Esophagus (tissue), 2 donors: ENCODE measurements around the gene KCNT1. TPM values are rescaled to one million over a fixed set of nuclear protein-coding genes. Genes with fewer than 3 reads are reported as not detected.

Source experiments
- H3K27ac ChIP-seq, 2 donors: one replicate each; pipeline ENCODE4 v1.5.1; 2013; ENCODE audit warnings: low read depth in 2 of 2, mild to moderate bottlenecking in 2 of 2, inconsistent platforms in 1 of 2, low read length in 1 of 2, moderate library complexity in 1 of 2
- H3K27me3 ChIP-seq, 2 donors: one replicate each; pipeline ENCODE4 v1.6.1; 2013; ENCODE audit warnings: low read length in 2 of 2, control low read depth in 1 of 2, mild to moderate bottlenecking in 1 of 2; ENCODE audit not compliant: insufficient read depth in 2 of 2, control insufficient read depth in 1 of 2
- H3K36me3 ChIP-seq, 2 donors: one replicate each; pipeline ENCODE4 v1.6.1; 2013; ENCODE audit warnings: low read length in 1 of 2; ENCODE audit not compliant: control insufficient read depth in 2 of 2, insufficient read depth in 2 of 2
- H3K4me1 ChIP-seq, 2 donors: one replicate each; pipeline ENCODE4 v1.6.1; 2013; ENCODE audit warnings: low read length in 1 of 2; ENCODE audit not compliant: control insufficient read depth in 2 of 2, insufficient read depth in 2 of 2
- H3K4me3 ChIP-seq, 2 donors: one replicate each; pipeline ENCODE4 v1.5.1; 2013; ENCODE audit warnings: low read length in 2 of 2, mild to moderate bottlenecking in 2 of 2, low read depth in 1 of 2, moderate library complexity in 1 of 2
- H3K9me3 ChIP-seq, 2 donors: one replicate each; pipeline ENCODE4 v1.6.1; 2013; ENCODE audit warnings: mild to moderate bottlenecking in 2 of 2, low read depth in 1 of 2, low read length in 1 of 2, moderate library complexity in 1 of 2; ENCODE audit not compliant: control insufficient read depth in 2 of 2, insufficient read depth in 1 of 2
- WGBS, 2 donors: extraction: QIAGEN DNeasy Blood & Tissue Kit; methylation state at CpG; one replicate each; pipeline ENCODE4 v1.1.7; 2013; 5-methylcytosine and 5-hydroxymethylcytosine counted together
- polyA plus RNA-seq, 2 donors: library from polyadenylated mRNA; stranded (reverse); fragments of 200-250 nt; gene quantifications; one replicate each; pipeline ENCODE4 v1.2.3, GENCODE V29; 2013
- donor health status: healthy with polysubstance abuse.
- donor health status: Bipolar disorder and iron deficiency.

KCNT1 gene
- polyA plus RNA-seq, 2 donors = 0.06 to 0.14 TPM

DNA sequence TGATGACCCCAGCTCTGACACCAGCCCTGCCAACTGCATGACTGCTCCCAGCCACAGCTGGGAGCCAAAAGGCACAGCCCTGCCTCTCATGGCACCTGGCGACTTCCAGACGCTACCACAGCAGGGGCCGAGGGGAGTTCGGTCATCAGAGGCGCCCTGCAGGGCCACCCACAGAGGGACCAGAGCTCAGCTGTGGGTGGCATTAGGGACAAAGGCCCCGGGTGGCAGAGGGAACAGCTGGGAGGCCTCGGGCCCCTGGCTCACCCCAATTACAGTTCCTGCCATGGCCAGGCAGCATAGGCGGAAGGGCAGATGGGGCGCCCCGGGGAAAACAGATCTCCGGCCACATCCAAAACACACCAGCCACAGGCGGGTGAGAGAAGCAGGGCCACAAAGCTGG lies 6.3 kb upstream of the KCNT1 start:
- Histone ChIP-seq H3K4me1 (no peaks in the 10 kb centered on the region), H3K27ac (no peak overlapping the region), H3K27me3 (no peaks in the 10 kb centered on the region), H3K36me3 (no peaks in the 10 kb centered on the region), H3K4me3 (no peak overlapping the region), H3K9me3 (no peaks in the 10 kb centered on the region)
- WGBS, 2 donors = 75 to 79% methylated on average over 12 of the region's 12 CpGs

DNA sequence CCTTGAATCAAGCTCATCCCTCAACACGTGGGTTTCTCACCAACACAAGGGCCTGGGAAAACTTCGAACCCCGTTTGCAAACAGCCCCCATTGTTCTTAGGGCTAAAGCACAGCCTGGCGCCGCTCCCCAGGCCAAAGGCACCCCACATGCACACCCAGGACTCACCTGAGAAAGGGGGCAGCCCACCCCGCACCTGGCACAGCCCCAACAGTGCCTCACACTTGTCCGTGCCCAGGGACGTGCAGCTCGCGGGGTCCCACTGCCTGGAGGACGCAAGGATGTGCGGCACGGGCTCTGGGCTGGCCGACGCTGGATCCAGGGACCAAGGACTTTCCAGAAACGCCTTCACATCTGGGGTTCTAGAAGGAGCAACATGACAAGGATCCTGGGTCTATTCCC lies 5.5 kb upstream of the KCNT1 start:
- no peaks in the 10 kb centered on the region for H3K4me1 ChIP-seq
- H3K9me3 ChIP-seq = no peaks in the 10 kb centered on the region
- H3K36me3 ChIP-seq = no peaks in the 10 kb centered on the region
- no peak overlapping the region for H3K27ac ChIP-seq
- 71 to 76% methylated on average over 16 of the region's 16 CpGs for WGBS, 2 donors
- no peak overlapping the region for H3K4me3 ChIP-seq
- H3K27me3 ChIP-seq = no peaks in the 10 kb centered on the region

DNA sequence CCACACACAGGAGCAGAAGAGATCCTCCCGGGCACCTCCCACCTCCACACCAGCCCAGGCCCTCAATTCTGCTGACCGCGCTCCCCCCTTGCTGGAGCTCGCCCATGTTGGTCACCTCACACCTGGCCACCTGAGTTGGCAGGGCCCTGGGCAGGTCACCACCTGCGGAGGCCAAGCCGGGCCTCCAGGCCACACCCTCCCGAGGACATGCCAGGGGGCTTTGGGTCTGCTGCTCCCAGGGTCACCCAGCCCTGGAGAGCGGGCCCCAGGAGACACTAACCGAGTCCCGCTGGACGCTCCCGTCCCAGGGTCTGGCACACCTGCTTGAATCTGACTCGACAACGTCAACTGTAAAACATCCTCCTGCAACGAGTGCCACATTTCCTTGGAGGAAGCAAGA lies 4.8 kb upstream of the KCNT1 start:
- Histone ChIP-seq H3K27me3 (no peaks in the 10 kb centered on the region), H3K36me3 (no peaks in the 10 kb centered on the region), H3K9me3 (no peaks in the 10 kb centered on the region), H3K27ac (no peak overlapping the region), H3K4me3 (no peak overlapping the region), H3K4me1 (peaks cover 0 to 2% of the 10 kb centered on the region in 2 donors)
- 64 to 68% methylated on average over 15 of the region's 15 CpGs for WGBS, 2 donors

DNA sequence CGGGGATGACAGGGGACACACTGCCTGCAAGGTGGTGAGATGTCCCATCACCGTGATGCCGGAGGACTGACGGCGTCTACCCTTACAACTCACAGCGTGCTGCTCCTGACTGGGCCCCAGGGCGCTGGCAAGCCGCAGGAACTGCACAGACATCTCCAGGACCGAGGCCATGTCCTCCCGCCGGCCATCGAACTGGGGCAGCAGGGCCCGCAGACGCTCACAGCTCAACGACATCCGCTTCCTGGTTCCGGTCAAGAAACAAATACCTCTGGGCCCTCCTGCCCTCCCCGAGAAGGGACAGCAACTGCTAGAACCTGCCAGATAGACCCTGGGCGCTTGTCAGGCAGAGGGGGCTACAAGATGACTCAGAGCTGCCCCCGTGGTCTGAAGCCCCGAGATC lies 3.7 kb upstream of the KCNT1 start:
- Histone ChIP-seq H3K27ac (no peak overlapping the region), H3K27me3 (no peaks in the 10 kb centered on the region)
- WGBS, 2 donors = 66 to 70% methylated on average over 21 of the region's 21 CpGs

DNA sequence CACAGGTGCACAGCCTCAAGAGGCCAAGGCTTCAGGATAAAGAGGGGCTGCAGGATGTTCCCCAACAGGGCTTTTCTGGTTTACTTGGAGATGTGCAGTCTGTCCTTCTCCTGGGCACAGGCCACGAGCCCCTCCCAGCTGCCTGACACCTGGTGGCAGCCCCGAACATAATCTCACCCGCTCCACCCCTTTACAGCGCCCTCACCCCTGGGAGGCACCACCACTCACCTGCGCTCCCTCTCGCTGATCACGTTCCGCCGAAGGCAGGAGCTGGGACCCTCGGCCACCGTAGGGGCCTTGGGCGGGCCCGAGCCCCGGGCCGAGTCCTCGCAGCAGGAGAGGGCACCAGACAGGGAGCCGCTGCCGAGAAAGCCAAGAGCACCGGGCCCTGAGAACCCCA lies 3.2 kb upstream of the KCNT1 start:
- H3K27me3 ChIP-seq = no peaks in the 10 kb centered on the region
- H3K9me3 ChIP-seq = no peaks in the 10 kb centered on the region
- peaks cover 0 to 4% of the 10 kb centered on the region in 2 donors for H3K4me1 ChIP-seq
- H3K4me3 ChIP-seq = no peak overlapping the region
- no peaks in the 10 kb centered on the region for H3K36me3 ChIP-seq
- 62 to 63% methylated on average over 19 of the region's 19 CpGs for WGBS, 2 donors
- no peak overlapping the region for H3K27ac ChIP-seq

More for the DNA sequence above, 3.7 kb upstream of the KCNT1 start:
- H3K36me3 ChIP-seq = no peaks in the 10 kb centered on the region
- no peak overlapping the region for H3K4me3 ChIP-seq
- H3K4me1 ChIP-seq = peaks cover 0 to 4% of the 10 kb centered on the region in 2 donors
- no peaks in the 10 kb centered on the region for H3K9me3 ChIP-seq

DNA sequence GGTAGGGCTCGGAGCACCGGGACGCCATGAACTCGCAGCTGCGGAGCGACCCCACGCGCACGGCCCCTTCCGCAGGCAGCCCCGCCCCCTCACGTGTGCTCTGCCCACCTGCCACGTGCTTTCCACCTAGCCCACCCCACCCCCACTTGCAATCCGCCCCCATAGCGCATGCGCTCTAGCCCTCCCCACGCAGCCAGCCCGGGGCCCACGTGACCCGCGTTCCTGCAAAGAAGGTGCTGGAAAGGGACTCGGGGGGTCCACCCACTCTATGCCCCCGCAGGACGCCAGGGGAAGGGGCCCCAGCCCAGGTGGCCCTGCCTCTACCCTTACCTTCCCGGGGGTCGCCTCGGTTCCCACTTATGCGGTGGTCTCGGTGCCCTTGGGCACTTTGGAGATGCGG lies 2.5 kb upstream of the KCNT1 start, which contains the start of gene SOHLH1:
Gene SOHLH1 (minus strand): TSS at position 42 of the 400 bp plus-strand sequence. CDS start 14 bp downstream, at position 28.
- no peak within 1 kb of the TSS for H3K27ac ChIP-seq
- H3K9me3 ChIP-seq = no peaks in the 10 kb centered on the region
- H3K27me3 ChIP-seq = no peaks in the 10 kb centered on the region
- H3K4me1 ChIP-seq = peaks cover 0 to 4% of the 10 kb centered on the region in 2 donors
- no peaks in the 10 kb centered on the region for H3K36me3 ChIP-seq
- 82 to 90% methylated on average over 28 to 30 of the region's 30 CpGs for WGBS, 2 donors
- H3K4me3 ChIP-seq = no peak within 1 kb of the TSS

DNA sequence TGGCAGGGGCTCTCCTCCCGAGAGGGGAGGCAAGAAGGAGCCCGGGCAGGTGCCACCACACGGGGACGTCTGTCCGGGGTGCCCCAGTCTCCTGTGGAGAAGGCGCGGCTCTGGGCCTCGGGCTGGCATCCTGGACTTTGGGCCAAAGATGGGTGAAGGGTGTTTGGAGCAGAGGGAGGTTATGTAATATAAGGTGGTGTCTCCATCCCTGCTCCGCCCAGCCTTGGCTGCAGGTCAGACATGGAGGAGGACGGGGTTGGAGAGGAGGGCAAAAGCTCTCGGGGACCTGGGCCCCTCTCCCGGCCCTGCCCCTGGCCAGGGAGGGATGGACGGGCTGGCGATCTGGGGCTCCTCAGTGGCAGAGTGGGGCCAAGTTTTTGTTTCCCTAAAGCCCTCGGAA lies 1.5 kb upstream of the KCNT1 start:
- Histone ChIP-seq H3K9me3 (no peaks in the 10 kb centered on the region), H3K4me1 (peaks cover 0 to 4% of the 10 kb centered on the region in 2 donors), H3K36me3 (no peaks in the 10 kb centered on the region), H3K4me3 (no peak overlapping the region), H3K27ac (no peak overlapping the region), H3K27me3 (no peaks in the 10 kb centered on the region)
- 47 to 48% methylated on average over 15 of the region's 15 CpGs for WGBS, 2 donors

DNA sequence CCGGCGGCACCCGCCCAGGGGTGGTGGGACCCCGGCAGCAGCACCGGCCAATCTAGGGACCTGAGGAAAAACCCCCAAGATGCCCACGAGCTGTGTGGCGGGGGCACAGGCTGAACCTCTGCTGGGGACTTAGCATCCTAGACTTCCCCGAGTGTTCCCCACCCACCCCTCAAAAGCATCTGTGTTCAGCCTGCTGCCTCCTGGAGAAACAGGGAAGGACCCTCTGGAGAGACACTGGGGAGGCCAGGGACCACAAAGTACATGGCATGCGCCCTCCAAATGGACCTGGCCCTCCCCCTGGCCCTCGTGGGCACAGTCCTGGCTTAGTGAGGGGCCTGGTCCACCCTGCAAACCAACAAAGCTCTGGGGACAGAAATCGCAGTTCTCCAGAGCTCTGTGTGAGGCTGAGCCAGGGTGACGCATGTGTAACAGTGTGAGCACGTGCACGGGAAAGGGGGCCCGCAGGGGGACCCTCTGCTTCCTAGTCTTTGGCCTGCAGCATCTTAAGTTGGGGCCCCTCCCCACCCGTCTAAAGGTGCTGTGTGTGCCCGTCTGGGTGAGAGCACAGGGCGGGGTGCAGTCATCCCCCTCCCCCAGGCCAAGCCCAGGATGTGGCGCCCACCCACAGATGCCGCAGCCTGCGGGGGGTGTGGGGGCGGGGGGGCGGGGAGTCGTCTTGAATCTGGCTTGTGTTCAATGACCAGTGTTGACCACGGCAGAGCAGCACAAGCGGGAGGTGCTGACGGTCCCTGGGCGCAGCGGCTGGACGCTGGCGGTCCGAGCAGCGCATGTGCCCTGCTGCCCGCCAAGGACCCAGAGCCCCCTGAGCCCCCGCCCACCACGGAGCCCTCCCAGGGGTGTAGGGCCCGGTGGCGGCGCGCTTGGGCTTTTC lies 672 bp upstream of the KCNT1 start:
- Histone ChIP-seq H3K9me3 (no peaks in the 10 kb centered on the region), H3K27ac (no peak overlapping the region), H3K27me3 (no peaks in the 10 kb centered on the region), H3K4me3 (no peak overlapping the region), H3K4me1 (peaks cover 0 to 4% of the 10 kb centered on the region in 2 donors), H3K36me3 (no peaks in the 10 kb centered on the region)
- WGBS, 2 donors = 19% methylated on average over 37 to 40 of the region's 40 CpGs

DNA sequence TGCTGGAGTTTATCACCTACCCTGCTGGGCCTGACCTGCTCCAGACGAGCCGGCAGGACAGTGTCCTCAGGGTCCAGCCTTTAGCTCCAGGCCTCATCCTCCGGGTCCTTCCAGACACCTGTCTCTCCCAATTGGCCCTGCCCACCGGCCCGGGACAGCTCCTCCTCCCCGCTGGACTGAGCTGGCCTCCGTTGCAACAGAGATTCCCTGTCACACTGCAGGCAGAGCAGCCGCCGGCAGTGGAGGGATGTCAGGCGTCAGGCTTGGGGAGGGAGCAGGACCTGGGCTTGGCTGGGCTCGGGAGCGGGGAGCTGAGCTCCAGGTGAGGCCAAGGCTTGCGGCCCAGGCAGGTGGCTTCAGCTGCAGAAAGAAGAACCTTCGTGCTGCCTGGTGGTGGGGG lies 1.7 kb downstream of the KCNT1 start:
- peaks cover 0 to 4% of the 10 kb centered on the region in 2 donors for H3K4me1 ChIP-seq
- H3K9me3 ChIP-seq = no peaks in the 10 kb centered on the region
- no peaks in the 10 kb centered on the region for H3K27me3 ChIP-seq
- H3K36me3 ChIP-seq = no peaks in the 10 kb centered on the region
- no peak overlapping the region for H3K4me3 ChIP-seq
- 33 to 39% methylated on average over 14 of the region's 14 CpGs for WGBS, 2 donors
- no peak overlapping the region for H3K27ac ChIP-seq

DNA sequence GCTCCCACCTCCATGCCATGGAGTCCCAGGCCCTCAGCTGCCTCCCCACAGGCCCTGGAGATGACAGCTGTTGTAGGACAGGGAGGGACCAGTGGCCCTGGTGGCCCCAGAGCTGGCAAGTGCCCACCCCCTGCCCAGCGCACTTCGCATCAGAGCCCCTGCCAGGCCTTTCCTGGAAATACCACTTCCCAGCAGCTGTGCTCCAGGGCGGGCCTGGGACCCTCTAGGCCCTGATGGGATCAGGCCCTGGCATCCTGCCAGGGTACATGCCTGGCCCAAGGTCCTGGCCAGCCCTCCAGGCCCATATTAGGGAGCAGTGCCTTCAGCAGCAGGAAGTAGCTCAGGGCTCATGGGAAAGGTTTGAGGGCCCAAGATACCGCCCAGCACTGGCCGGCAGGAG lies 2.5 kb downstream of the KCNT1 start:
- Histone ChIP-seq H3K27ac (no peak overlapping the region), H3K27me3 (no peaks in the 10 kb centered on the region), H3K36me3 (no peaks in the 10 kb centered on the region), H3K4me1 (peaks cover 0 to 4% of the 10 kb centered on the region in 2 donors), H3K9me3 (no peaks in the 10 kb centered on the region), H3K4me3 (no peak overlapping the region)
- WGBS, 2 donors = 71 to 73% methylated on average over 5 of the region's 5 CpGs
